HL-60 (cell line): Measurements from ENCODE around the gene UXS1.

Experiments
- DNase-seq, 2 experiments: peaks; one replicate each; pipeline ENCODE4 v3.0.0-alpha.2; 2010 to 2020; ENCODE audit warnings: low read depth in 1 of 2, low spot score in 1 of 2
- H3K27ac ChIP-seq: fragments of 250-450 bp; sonication (Bioruptor Pico); replicated peaks from 2 replicates; pipeline ENCODE4 v1.5.1; 2020; ENCODE audit warnings: mild to moderate bottlenecking, moderate library complexity
- H3K27me3 ChIP-seq: fragments of 250-450 bp; sonication (Bioruptor Pico); 2 replicates; pipeline ENCODE4 v1.5.1; 2021; ENCODE audit warnings: mild to moderate bottlenecking, moderate library complexity; ENCODE audit not compliant: insufficient read depth, poor library complexity, severe bottlenecking
- H3K4me3 ChIP-seq: replicated peaks from 2 replicates; pipeline ENCODE4 v1.5.1; 2011; ENCODE audit warnings: mild to moderate bottlenecking, control low read depth, low read length; ENCODE audit not compliant: insufficient read depth
- GABPA ChIP-seq: IDR thresholded peaks from 2 replicates; pipeline ENCODE4 v1.6.1; 2012; ENCODE audit warnings: low read depth
- POLR2AphosphoS5 ChIP-seq: IDR thresholded peaks from 2 replicates; pipeline ENCODE4 v1.6.1; 2012; ENCODE audit warnings: low read depth
- REST ChIP-seq: IDR thresholded peaks from 2 replicates; pipeline ENCODE4 v1.6.1; 2012; ENCODE audit warnings: low read depth; ENCODE audit not compliant: insufficient replicate concordance
- SPI1 ChIP-seq: IDR thresholded peaks from 2 replicates; pipeline ENCODE4 v1.6.1; 2012; ENCODE audit warnings: low read depth, mild to moderate bottlenecking, borderline replicate concordance
- TF ChIP-seq, protein P1 (sequence below): IDR thresholded peaks from one replicate; pipeline ENCODE4 v1.5.1; 2011; ENCODE audit warnings: low read length, control low read depth, inconsistent platforms; ENCODE audit not compliant: insufficient read depth

UXS1 gene

DNA sequence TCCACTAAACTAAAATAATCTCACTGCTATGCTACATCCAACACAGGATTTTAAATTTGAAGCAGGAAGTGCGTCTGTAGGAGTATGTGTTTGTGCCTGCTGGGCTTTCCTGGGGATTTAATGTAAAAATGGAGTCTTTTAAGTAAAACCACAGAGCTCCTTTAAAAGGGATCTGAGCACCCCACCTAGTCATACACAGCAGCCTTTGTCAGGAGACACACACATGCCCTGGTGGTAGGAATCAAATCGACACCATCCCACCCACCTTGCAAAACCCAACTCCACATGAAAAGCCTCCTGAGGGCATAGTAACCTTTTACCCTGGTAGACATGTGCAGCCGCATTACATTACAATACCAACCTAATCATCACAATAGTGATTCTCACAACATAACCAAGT is 29.1 kb downstream of the UXS1 start:
- no peak for DNase-seq
- H3K4me3 ChIP-seq = no peak overlapping the region
- no peak overlapping the region for H3K27ac ChIP-seq
- H3K27me3 ChIP-seq = no peaks in the 10 kb centered on the region
- TF ChIP-seq POLR2AphosphoS5 (no peak), REST (no peak), GABPA (no peak), SPI1 (no peak)
- TF ChIP-seq, protein P1, sequence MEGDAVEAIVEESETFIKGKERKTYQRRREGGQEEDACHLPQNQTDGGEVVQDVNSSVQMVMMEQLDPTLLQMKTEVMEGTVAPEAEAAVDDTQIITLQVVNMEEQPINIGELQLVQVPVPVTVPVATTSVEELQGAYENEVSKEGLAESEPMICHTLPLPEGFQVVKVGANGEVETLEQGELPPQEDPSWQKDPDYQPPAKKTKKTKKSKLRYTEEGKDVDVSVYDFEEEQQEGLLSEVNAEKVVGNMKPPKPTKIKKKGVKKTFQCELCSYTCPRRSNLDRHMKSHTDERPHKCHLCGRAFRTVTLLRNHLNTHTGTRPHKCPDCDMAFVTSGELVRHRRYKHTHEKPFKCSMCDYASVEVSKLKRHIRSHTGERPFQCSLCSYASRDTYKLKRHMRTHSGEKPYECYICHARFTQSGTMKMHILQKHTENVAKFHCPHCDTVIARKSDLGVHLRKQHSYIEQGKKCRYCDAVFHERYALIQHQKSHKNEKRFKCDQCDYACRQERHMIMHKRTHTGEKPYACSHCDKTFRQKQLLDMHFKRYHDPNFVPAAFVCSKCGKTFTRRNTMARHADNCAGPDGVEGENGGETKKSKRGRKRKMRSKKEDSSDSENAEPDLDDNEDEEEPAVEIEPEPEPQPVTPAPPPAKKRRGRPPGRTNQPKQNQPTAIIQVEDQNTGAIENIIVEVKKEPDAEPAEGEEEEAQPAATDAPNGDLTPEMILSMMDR = no peak

DNA sequence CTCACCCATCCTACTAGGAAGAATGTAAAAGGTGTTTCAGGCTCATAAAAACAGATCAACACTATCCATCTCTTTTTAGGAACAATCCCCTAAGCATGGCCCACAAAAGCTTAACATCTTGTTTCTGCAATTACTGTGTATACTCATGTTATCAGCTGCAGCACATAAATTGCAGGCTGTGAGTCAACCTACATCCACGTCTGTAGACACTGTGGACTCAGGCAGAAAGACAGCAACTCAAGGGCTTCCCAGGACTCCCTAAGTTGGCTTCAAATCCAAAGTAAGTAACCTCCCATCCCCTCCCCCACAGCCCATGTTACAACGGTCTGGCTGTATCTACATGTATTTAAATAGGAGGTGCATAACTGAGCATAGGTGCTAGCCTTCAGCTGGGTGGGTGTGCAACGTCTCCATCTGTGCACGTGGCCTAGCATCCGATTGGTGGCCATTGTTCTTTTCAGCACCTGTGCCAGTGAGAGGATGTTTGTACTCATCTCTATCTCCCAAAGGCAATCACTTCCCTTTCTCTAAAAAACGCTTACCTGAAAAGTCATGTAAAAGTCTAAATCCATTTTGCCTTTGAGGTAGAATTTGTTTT is 30.1 kb downstream of the UXS1 start:
- no peak for DNase-seq
- no peak overlapping the region for H3K27ac ChIP-seq
- no peak overlapping the region for H3K4me3 ChIP-seq
- TF ChIP-seq, protein P1 = no peak
- TF ChIP-seq REST (no peak), POLR2AphosphoS5 (no peak), GABPA (no peak), SPI1 (no peak)
- H3K27me3 ChIP-seq = no peaks in the 10 kb centered on the region

DNA sequence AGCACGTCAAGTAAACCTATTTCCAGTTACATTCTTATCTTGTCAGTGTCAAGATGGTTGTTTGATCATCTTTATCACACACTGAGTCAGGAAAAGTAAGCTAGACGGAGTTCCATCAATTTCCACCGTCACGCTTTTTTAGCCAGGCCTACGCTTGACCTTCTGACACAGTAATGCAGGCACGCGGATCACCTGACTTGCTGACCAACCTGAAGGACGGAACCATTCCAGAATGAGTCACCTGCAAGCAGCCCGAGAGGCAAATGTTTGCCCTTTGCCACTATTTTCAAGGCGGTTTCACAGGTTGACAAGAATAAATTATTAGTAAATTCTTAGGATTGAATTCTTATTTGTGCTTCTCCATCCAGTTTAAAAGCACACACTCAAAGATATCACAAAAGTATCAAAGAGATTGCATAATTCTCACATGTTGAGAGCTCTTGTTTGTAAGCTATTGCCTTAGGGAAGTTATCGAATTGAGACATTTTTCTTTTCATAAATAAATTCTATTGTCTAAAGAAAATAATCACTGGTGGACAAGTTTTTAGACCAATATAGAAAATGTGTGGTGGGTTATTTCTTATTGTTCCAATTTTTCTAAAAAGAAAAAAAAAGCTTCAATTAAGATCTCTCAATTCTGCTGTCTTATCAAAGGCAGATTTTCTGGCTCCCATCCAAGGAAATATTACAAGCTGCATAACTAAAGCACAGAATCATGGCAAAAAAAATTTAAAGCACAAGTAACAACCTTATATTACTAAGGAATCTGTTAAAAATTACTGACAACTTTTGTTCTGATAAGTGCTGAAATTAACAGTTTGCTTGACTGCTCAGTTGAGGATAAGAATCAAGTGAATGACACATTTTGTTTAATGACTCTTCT is 31.9 kb downstream of the UXS1 start:
- TF ChIP-seq, protein P1 = no peak
- TF ChIP-seq GABPA (no peak), REST (no peak)
- Histone ChIP-seq H3K27ac (no peak overlapping the region), H3K27me3 (no peaks in the 10 kb centered on the region), H3K4me3 (no peak overlapping the region)
- DNase-seq = no peak
